ENCODE data around the gene ADCK1.

DNA sequence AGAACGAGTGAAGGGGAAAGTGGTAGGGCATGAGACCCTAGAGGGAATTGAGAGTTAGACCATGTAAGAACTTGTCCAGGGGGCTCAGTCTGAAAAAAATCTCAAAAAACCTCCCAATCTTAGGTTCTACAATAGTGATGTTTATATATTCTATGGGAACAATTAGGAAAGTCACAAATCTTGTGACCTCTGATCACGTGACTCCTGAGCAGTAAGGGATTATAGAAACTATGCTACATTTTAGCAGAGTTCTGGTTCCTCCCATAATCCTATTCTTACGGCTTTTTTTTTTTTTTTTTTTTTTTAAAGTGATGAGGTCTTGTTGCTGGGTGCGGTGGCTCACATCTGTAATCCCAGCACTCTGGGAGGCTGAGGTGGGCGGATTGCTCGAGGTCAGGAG, 5.8 kb downstream of the ADCK1 start:
- TF ChIP-seq EZH2 (IDR thresholded peaks at IDR 0.05; ENCODE audit: low read depth) (no peak), CTCF (conservative IDR thresholded peaks at IDR 0.05) (no peak)

Data from PC-9 (cell line).